ENCODE data around the gene TMEM248. TPM values are rescaled to one million over a fixed set of nuclear protein-coding genes. Genes with fewer than 3 reads are reported as not detected.
"Not testable (repeated sequence)": the region's sequence is repeated elsewhere in the genome, so short reads cannot be mapped to it uniquely, and the experiment has no call there.

TMEM248 gene
- total and polyA plus RNA-seq, 2 experiments from 2014 or later = 53.0 to 55.7 TPM

DNA sequence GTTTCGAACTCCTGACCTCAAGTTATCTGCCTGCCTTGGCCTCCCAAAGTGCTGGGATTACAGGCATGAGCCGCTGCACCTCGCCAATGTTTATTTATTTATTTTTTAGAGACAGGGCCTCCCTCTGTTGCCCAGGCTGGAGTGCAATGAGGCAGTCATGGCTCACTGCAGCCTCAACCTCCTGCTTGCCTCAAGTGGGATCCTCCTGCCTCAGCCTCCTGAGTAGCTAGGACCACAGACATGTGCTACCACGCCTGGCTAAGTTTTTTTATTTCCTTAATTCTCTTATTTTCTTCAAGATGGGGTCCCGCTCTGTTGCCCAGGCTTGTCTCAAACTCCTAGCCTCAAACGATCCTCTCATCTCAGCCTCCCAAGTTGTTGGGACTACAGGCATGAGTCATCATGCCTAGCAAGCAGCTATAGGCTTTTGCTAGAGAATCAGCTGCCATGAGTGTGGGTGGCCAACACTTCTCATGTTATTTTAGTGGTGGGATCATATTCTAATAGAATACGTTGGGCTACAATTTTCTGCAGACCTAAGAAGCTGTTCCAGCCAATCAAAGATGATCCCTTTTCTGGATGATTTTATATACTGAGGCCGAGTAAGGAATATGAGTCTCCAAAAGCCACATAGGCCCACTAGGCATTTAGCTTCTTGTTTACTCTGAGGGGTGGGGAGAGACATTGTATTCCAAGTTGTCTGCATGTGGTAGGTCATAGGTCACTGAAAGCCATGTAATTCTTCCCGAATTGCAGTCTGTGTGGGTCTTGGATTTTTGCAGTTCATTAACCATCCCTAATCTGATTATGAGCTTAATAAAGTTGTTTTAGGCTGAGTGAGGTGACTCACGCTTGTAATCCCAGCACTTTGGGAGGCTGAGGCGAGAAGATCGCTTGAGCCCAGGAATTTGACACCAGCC lies 7.6 kb upstream of the TMEM248 start:
- Histone ChIP-seq H3K4me1 (ENCODE audit: low read depth) (no peaks in the 10 kb centered on the region), H3K4me3 (no peak overlapping the region), H3K9me3 (ENCODE audit: low read depth) (no peaks in the 10 kb centered on the region), H3K36me3 (no peaks in the 10 kb centered on the region), H3K27me3 (no peaks in the 10 kb centered on the region), H3K27ac (no peak overlapping the region)
- TF ChIP-seq, protein P1, sequence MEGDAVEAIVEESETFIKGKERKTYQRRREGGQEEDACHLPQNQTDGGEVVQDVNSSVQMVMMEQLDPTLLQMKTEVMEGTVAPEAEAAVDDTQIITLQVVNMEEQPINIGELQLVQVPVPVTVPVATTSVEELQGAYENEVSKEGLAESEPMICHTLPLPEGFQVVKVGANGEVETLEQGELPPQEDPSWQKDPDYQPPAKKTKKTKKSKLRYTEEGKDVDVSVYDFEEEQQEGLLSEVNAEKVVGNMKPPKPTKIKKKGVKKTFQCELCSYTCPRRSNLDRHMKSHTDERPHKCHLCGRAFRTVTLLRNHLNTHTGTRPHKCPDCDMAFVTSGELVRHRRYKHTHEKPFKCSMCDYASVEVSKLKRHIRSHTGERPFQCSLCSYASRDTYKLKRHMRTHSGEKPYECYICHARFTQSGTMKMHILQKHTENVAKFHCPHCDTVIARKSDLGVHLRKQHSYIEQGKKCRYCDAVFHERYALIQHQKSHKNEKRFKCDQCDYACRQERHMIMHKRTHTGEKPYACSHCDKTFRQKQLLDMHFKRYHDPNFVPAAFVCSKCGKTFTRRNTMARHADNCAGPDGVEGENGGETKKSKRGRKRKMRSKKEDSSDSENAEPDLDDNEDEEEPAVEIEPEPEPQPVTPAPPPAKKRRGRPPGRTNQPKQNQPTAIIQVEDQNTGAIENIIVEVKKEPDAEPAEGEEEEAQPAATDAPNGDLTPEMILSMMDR (IDR thresholded peaks at IDR 0.05; ENCODE audit: low read depth, low read length) = no peak
- no peak for DNase-seq (ENCODE audit: low read depth in 1 of 2, low spot score in 1 of 2)

DNA sequence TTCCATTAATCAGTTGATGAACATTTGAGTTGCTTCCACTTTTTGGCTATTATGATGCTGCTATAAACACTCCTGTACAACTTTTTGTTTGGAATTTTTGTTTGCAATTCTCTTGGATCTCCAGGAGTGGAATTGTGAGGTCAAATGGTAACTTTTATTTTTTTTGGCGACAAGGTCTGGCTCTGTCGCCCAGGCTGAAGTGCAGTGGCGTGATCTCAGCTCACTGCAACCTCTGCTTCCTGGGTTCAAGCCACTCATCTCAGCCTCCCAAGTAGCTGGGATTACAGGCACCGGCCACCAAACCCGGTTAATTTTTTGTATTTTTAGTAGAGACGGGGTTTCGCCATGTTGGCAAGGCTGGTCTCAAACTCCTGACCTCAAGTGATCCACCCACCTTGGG lies 3.1 kb upstream of the TMEM248 start:
- H3K36me3 ChIP-seq; H3K27ac ChIP-seq; H3K9me3 ChIP-seq (ENCODE audit: low read depth); H3K4me1 ChIP-seq (ENCODE audit: low read depth); DNase-seq (ENCODE audit: low read depth in 1 of 2, low spot score in 1 of 2); H3K27me3 ChIP-seq; H3K4me3 ChIP-seq: not testable (repeated sequence)

DNA sequence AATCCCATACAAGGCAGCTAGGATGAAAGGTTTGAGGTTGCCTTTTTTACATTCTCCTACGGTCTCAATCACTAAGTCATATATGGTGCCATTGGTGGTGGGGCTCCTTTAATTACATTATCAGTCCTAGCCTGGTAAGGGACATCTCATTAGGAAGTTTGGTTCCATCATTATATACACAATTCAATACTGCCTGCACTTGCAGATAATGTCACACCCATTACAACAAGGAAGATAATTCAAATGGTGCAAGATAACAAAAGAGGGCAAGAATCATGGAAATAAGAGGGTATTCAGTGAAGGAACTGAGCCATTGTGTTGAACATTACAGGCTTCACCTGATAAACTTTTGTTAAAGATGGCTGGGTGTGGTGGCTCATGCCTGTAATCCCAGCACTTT lies 1.7 kb upstream of the TMEM248 start:
- peaks cover 10% of the 10 kb centered on the region for H3K4me1 ChIP-seq (ENCODE audit: low read depth)
- TF ChIP-seq, protein P1 (IDR thresholded peaks at IDR 0.05; ENCODE audit: low read depth, low read length) = no peak
- H3K4me3 ChIP-seq = no peak overlapping the region
- no peak overlapping the region for H3K27ac ChIP-seq
- no peaks in the 10 kb centered on the region for H3K36me3 ChIP-seq
- no peaks in the 10 kb centered on the region for H3K27me3 ChIP-seq
- no peak for DNase-seq (ENCODE audit: low read depth in 1 of 2, low spot score in 1 of 2)
- H3K9me3 ChIP-seq (ENCODE audit: low read depth) = no peaks in the 10 kb centered on the region

DNA sequence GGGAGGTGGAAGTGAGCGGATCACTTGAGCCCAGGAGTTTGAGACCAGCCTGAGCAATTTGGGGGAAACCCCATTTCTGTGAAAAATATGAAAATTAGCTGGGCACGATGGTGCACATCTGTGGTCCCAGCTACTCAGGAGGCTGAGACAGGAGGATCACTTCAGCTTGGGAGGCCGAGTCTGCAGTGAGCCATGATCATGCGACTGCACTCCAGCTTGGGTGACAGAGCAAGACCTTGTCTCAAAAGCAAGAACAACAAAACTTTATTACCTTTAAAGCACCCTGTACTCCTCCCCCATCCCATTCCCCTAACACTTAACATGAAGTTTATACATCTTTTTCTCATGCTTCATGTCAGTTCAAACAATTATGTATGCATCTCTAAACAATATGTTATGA lies 1.3 kb upstream of the TMEM248 start:
- Histone ChIP-seq H3K4me3 (no peak overlapping the region), H3K27ac (no peak overlapping the region)

DNA sequence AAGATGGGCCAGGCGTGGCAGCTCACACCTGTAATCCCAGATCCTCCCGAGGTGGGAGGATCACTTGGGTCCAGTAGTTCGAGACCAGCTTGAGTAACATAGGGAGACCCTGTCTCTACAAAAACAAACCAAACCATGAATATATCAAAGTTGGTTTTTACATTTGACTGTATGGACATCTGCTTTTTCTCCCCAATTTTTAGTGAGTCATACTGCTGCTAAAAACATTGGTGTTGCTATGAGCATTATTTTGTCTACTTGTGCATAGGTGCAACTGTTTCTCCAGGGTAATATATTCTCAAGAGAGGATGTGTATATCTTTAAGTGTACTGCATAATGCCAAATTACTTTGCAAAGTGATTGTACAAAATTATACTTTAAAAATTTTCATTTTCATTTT lies 769 bp upstream of the TMEM248 start:
- no peaks in the 10 kb centered on the region for H3K36me3 ChIP-seq
- H3K4me3 ChIP-seq = peak overlapping the region; percentile 98
- TF ChIP-seq, protein P1 (IDR thresholded peaks at IDR 0.05; ENCODE audit: low read depth, low read length) = no peak
- no peak overlapping the region for H3K27ac ChIP-seq
- H3K9me3 ChIP-seq (ENCODE audit: low read depth) = no peaks in the 10 kb centered on the region
- H3K27me3 ChIP-seq = no peaks in the 10 kb centered on the region
- peaks cover 10% of the 10 kb centered on the region for H3K4me1 ChIP-seq (ENCODE audit: low read depth)
- DNase-seq (ENCODE audit: low read depth in 1 of 2, low spot score in 1 of 2) = no peak

More for the DNA sequence above, 1.3 kb upstream of the TMEM248 start:
- DNase-seq (ENCODE audit: low read depth in 1 of 2, low spot score in 1 of 2) = no peak
- TF ChIP-seq, protein P1 (IDR thresholded peaks at IDR 0.05; ENCODE audit: low read depth, low read length) = no peak
- Histone ChIP-seq H3K27me3 (no peaks in the 10 kb centered on the region), H3K36me3 (no peaks in the 10 kb centered on the region), H3K4me1 (ENCODE audit: low read depth) (peaks cover 10% of the 10 kb centered on the region), H3K9me3 (ENCODE audit: low read depth) (no peaks in the 10 kb centered on the region)

DNA sequence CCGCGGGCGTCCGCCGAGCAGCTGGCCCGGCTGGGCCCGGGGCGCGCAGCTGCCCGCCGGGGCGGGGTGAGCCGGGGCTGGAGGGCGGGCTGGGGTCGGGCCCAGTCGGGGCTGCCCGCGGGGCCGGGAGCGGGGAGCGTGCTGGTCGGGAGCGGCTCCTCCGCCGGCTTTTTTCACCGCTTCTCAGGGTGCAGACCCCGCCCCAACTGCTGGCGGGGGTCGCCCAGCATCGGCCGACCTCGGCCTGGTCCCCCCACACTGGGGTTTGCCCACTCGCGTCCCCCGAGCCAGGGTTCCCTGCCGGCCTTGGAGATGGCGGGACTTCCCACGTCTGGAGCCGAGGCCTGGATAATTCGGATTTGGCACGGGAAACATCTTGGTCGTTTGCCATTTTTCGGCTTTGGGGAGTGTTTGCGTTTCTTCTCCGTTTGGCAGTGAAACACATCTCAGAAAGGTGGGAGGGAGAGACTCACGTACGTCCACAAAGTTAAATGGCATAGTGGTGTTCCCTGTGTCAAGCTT lies 432 bp downstream of the TMEM248 start:
- Histone ChIP-seq H3K27ac (peak overlapping the region; percentile 81), H3K4me3 (peak overlapping the region; percentile 98), H3K9me3 (ENCODE audit: low read depth) (no peaks in the 10 kb centered on the region), H3K27me3 (no peaks in the 10 kb centered on the region), H3K36me3 (no peaks in the 10 kb centered on the region), H3K4me1 (ENCODE audit: low read depth) (peaks cover 10% of the 10 kb centered on the region)
- DNase-seq (ENCODE audit: low read depth in 1 of 2, low spot score in 1 of 2) = peak; percentile 19 to 80
- TF ChIP-seq, protein P1 (IDR thresholded peaks at IDR 0.05; ENCODE audit: low read depth, low read length) = no peak
